Stimulated activated naive CD4-positive, alpha-beta T cell treated with Interleukin-2 at 50 U/mL for 16 hours (primary cell): ENCODE data around the gene CACNA1S.

Source experiments
- DNase-seq: peaks from one replicate; lab custom pipeline; 2025; lab: John Stamatoyannopoulos, UW

CACNA1S gene

GRCh38 chr1:201140235-201140940, 28.2 kb upstream of the CACNA1S start:
- no peak for DNase-seq

- DNase-seq: no peak
These were observed 27.5 kb upstream of the CACNA1S start for GRCh38 chr1:201139756-201140155.

GRCh38 chr1:201139306-201139705, 27.1 kb upstream of the CACNA1S start:
- DNase-seq: no peak

GRCh38 chr1:201138311-201138840, 26.1 kb upstream of the CACNA1S start:
- no peak for DNase-seq

GRCh38 chr1:201137579-201138310, 25.5 kb upstream of the CACNA1S start:
- DNase-seq: no peak

- DNase-seq: no peak
These were observed 24.8 kb upstream of the CACNA1S start for GRCh38 chr1:201137024-201137392.

GRCh38 chr1:201136355-201137023, 24.3 kb upstream of the CACNA1S start:
- no peak for DNase-seq

- DNase-seq: no peak
These were observed 22.2 kb upstream of the CACNA1S start for GRCh38 chr1:201134405-201134804.

- DNase-seq: no peak
These were observed 19.2 kb upstream of the CACNA1S start for GRCh38 chr1:201131398-201131797.

- DNase-seq: no peak
These were observed 16.7 kb upstream of the CACNA1S start for GRCh38 chr1:201128962-201129361.

GRCh38 chr1:201128476-201128875, 16.2 kb upstream of the CACNA1S start:
- no peak for DNase-seq

GRCh38 chr1:201127755-201128455, 15.7 kb upstream of the CACNA1S start:
- DNase-seq: no peak

GRCh38 chr1:201126832-201127754, 14.9 kb upstream of the CACNA1S start, which contains the start of gene ASCL5:
Gene ASCL5, minus strand, starts transcription at chr1:201127184. Its CDS starts 11,812 bp downstream, at chr1:201115372.
- no peak for DNase-seq

GRCh38 chr1:201126463-201126831, 14.2 kb upstream of the CACNA1S start:
- DNase-seq: no peak

GRCh38 chr1:201125800-201126199, 13.6 kb upstream of the CACNA1S start:
- DNase-seq: no peak

GRCh38 chr1:201125019-201125418, 12.8 kb upstream of the CACNA1S start:
- DNase-seq: no peak

- DNase-seq: no peak
These were observed 11.6 kb upstream of the CACNA1S start for GRCh38 chr1:201123866-201124265.

- DNase-seq: no peak
These were observed 10.2 kb upstream of the CACNA1S start for GRCh38 chr1:201122321-201122957.

- DNase-seq: peak; percentile 31
These were observed 7.3 kb upstream of the CACNA1S start for GRCh38 chr1:201119206-201120197.
